RWPE1 (cell line): ENCODE measurements around the gene GP1BA.
A peak's percentile ranks its signal among the peaks of the same experiment; 100 is the strongest.

Experiments
- CTCF ChIA-PET: fragments of 350-600 bp; sonication (Branson Sonifier 250); formaldehyde crosslinking; extraction: SDS; loops from one replicate; lab custom pipeline; 2021; lab: Yijun Ruan, JAX
- POLR2A ChIA-PET: fragments of 400-600 bp; formaldehyde crosslinking; extraction: SDS; loops from one replicate; lab custom pipeline; 2020; ENCODE audit warnings: antibody characterized with exemption; ENCODE audit not compliant: low non-redundant PET; lab: Yijun Ruan, JAX
- DNase-seq: peaks from one replicate; pipeline ENCODE4 v3.0.0; 2012; ENCODE audit warnings: low spot score
- H3K27ac ChIP-seq: fragments of 450-650 bp; 2 replicates; pipeline ENCODE4 v1.5.1; 2017
- CTCF ChIP-seq: fragments of 450-650 bp; conservative IDR thresholded peaks from 2 replicates; pipeline ENCODE4 v1.5.1; 2017; ENCODE audit warnings: low read depth, mild to moderate bottlenecking

Gene GP1BA

GRCh38 chr17:4951486-4951885, 19.4 kb downstream of the GP1BA start:
- peak overlapping the region; percentile 100 for H3K27ac ChIP-seq
- ChIA-PET CTCF (interaction anchor here (1.5 kb wide), 1 partner anchor 36 kb away, joined by 3 read pairs; the partner anchor contains the start of gene CAMTA2), POLR2A (interaction anchor here (0.6 to 1.8 kb wide), 2 partner anchors 14 to 16 kb away, joined by 4 to 5 read pairs; partner anchors contain the start of gene SPAG7)
- no peak for TF ChIP-seq CTCF
- no peak for DNase-seq

GRCh38 chr17:4953451-4953961, 21.4 kb downstream of the GP1BA start:
- POLR2A ChIA-PET: no interaction called here
- CTCF ChIA-PET: interaction anchor here (1.1 kb wide), 1 partner anchor 34 kb away, joined by 4 read pairs; the partner anchor contains the start of gene CAMTA2
- H3K27ac ChIP-seq: peak overlapping the region; percentile 100
- TF ChIP-seq CTCF: no peak
- no peak for DNase-seq

- no peak overlapping the region for H3K27ac ChIP-seq
- no peak for DNase-seq
- POLR2A ChIA-PET: interaction anchor here (0.8 kb wide), 1 partner anchor 43 kb away, joined by 5 read pairs; the partner anchor contains the start of gene KIF1C
- TF ChIP-seq CTCF: no peak
- CTCF ChIA-PET: no interaction called here
Measured at GRCh38 chr17:4955091-4955490, 23.0 kb downstream of the GP1BA start.

DNA sequence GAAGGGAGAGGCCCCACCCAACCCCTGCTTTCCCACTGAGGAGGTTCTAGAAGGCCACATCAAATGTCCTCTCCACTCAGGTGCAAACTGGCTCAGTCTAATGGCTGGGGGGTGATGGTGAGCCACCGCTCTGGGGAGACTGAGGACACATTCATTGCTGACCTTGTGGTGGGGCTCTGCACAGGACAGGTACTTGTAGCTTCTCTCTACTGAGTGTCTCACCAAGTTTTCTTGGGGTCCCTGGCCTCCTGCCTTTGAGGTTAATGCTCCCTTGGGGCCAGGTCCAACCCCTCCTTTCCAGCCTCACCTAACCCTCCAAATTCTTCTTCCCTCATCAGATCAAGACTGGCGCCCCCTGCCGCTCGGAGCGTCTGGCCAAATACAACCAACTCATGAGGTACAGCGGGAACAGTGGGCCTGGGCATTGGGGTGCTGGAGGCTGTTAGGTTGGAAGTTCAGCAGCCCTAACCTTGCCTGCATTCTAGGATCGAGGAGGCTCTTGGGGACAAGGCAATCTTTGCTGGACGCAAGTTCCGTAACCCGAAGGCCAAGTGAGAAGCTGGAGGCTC, 24.5 kb downstream of the GP1BA start:
- ChIA-PET POLR2A (interaction anchor here (0.7 kb wide), 1 partner anchor 10 kb away, joined by 3 read pairs; no protein-coding TSS in a partner anchor), CTCF (interaction anchor here (0.6 kb wide), 1 partner anchor 39 kb away, joined by 3 read pairs; no protein-coding TSS in a partner anchor)
- TF ChIP-seq CTCF: no peak
- H3K27ac ChIP-seq: peak overlapping the region; percentile 37; the same call in 1 of the 2 replicates
- DNase-seq: no peak

DNA sequence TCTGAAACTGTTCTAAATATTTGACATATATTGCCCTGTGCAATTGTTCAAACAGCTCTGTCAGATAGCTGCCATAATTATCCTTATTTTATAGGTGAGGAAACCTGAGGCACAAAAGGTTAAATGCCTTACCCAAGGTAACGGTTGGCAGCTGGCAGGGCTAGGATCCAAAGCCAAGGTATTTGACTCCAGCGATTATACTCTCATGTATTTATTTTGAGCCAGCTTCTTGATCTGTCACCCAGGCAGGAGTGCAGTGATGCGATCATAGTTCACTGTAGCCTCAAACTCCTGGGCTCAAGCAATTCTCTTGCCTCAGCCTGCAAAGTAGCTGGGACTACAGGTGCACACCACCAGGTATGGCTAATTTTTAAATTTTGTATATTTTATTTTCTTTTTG, 26.0 kb downstream of the GP1BA start:
- CTCF ChIA-PET: interaction anchor here (0.6 kb wide), 1 partner anchor 32 kb away, joined by 4 read pairs; no protein-coding TSS in a partner anchor
- POLR2A ChIA-PET: no interaction called here
- no peak for TF ChIP-seq CTCF
- no peak for DNase-seq
- peak overlapping the region; percentile 37 for H3K27ac ChIP-seq

GRCh38 chr17:4959261-4959965, 27.3 kb downstream of the GP1BA start:
- H3K27ac ChIP-seq: peak overlapping the region; percentile 35
- ChIA-PET POLR2A (no interaction called here), CTCF (no interaction called here)
- no peak for TF ChIP-seq CTCF
- no peak for DNase-seq
